ENCODE data around the gene CCT6B.

- no peak for TF ChIP-seq CTCF (IDR thresholded peaks at IDR 0.05; ENCODE audit: insufficient read depth, low read depth, low read length)
- no peak for TF ChIP-seq EZH2 (IDR thresholded peaks at IDR 0.05; ENCODE audit: insufficient read depth, low read length)
Measured at GRCh38 chr17:35006345-35006744, 45.1 kb upstream of the CCT6B start.

Data from astrocyte (in vitro differentiated cells and primary cell).